HG03159 (cell line): Measurements from ENCODE around the gene DEXI.

Experiments used
- ATAC-seq: cut with Tn5 transposase; IDR thresholded peaks from one replicate; pipeline ENCODE4 v1.9.1; 2021; ENCODE audit warnings: mild to moderate bottlenecking, moderate library complexity; ENCODE audit not compliant: unreplicated experiment

Gene DEXI

DNA sequence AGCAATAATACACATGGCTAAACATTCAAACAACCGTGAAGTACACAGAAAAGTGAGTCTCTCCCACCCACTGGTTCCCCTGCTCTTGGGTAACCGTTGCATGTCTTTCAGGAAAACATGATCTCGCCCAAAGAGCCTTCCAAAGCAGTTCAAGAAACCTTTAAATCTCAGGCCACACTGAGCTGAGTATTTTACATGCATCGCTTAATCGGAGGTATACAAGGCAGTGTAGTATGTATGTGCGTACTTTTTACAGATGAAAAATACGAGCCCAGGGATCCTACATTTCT is 741 bp upstream of the DEXI start:
- no peak for ATAC-seq

- ATAC-seq = peak; percentile 5
Observed at GRCh38 chr16:10941935-10942351, 325 bp downstream of the DEXI start.

- ATAC-seq = no peak
Observed at GRCh38 chr16:10941127-10941933, 938 bp downstream of the DEXI start.

DNA sequence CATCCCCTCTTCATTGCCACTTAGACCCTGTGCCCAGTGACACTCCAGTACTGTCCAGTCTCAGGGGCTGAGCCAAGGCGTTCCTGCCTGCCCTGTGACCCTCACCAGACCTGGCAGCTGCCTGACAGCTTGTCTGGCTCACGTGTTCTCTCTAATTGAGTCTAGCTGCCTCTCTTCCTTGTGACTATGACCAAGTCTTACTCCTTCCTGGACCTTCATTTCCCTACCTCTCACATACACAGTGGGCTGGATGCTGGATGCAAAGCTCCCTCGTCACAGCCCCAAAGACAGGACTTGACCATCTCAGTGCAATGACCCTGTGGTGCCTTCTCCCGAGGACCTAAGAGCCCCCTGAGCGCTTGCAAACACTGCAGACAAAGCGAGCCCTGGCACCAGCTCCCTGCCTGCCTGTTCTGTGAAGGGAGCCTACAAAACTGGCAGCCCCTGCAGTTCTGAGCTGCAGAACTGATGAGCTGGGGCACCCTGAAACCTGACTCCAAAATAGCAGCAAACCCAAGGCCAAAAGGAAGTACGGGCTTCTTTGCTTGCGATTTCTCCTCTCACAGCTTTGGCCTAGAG is 1.7 kb downstream of the DEXI start:
- no peak for ATAC-seq

DNA sequence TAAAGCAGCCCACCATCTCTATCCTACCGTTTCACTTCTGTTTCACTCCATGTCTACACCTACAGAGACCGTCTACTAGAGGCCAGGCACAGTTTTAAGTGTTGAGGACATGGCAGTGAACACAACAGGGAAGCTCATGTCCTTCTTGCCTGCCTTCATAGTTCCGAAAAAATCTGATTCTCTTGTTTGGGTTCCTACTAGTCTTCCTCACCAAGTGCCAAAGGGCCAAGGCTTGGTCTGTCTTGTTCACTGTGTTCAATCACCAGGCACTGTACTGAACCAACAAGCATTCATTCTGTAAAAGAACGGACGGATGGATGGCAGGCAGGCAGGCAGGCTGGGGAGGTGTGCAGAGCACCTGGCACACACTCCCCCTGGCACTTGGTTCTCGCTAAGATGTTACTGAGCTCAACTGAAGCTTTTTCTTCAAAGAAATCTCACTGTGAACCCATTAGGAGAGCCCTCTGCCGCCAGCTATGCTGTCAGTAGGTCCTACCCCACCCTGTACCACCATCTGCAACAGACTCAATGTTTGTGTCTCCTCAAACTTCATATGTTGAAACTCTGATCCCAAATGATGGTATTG is 2.5 kb downstream of the DEXI start:
- no peak for ATAC-seq

DNA sequence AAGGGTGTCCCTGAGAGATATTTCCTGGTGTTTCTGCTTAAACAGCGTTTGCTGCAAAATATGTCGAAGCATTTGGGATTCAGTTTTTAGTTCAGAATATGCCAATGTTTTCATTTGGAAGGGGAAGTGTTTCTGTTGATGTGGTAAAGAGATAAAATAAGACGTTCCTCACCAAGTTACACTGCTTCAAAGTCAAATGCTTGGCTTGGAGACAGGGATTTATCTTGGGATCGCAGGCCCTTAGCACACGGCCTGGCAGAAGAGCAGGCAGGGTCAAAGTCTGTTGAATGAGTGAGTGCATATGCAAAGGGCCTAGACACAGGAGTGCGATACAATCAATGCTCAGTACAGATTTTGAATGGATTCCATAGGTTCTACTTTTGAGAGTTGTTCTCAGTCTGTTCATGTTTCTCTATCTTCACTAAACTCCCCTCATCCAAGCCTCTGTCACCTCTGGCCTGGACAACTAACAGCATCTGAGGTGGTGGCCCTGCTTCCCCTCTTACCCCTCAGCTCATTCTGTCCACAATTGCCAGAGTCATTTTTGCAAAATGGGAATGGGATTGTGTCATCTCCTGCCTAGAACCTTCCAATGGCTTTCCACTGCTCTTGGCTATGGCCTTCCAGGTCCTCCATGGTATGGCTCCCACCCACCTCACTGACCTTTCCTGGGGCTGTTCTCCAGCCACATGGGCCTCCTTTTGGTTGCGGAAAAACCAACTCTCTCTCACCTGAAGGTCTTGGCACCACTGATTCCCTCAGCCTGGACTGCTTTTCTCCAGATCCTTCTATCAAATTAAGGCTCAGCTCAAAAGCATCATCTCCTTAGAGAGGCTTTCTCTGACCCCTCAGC is 3.2 kb downstream of the DEXI start:
- ATAC-seq = no peak

- no peak for ATAC-seq
Observed at GRCh38 chr16:10938321-10938720, 3.9 kb downstream of the DEXI start.

DNA sequence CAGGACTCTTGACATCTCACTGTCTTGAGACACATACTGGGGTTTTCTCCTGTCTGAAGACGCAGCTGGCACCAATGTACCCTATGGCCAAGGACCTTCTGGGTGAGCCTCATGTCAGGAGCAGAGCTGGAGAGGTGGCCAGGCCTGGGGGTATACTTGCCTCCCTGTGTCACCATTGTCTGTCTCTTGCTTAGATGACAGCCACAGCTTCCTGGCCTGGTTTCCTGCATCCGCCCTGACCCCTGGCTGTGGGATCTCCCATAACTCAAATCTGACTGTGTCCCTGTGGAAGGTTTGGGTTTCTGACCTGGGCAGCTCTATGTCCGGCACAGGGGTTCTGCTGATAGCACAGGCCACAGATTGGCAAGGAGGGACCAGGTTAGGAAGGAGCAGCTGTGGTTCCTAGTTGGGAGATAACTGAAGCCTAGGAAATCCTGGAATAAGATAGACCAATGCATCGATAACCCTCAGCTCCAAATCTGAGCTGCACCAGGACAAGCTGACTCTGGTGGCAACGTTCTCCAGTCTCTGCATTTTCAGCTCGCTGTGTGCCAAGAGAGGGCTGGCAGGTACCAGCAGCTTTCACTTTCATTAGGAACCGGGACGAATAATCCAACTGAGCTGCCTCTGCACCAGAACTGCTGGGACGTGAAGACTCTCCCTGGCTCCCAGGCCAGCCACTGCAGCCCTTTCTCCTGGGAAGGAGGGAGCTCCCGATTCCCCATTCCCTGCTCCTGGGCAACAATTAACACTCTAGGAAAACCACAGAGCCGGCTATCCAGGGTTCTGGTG is 5.0 kb downstream of the DEXI start:
- ATAC-seq = no peak

- no peak for ATAC-seq
Observed at GRCh38 chr16:10936272-10936984, 5.8 kb downstream of the DEXI start.

- no peak for ATAC-seq
Observed at GRCh38 chr16:10935226-10935915, 6.9 kb downstream of the DEXI start.

DNA sequence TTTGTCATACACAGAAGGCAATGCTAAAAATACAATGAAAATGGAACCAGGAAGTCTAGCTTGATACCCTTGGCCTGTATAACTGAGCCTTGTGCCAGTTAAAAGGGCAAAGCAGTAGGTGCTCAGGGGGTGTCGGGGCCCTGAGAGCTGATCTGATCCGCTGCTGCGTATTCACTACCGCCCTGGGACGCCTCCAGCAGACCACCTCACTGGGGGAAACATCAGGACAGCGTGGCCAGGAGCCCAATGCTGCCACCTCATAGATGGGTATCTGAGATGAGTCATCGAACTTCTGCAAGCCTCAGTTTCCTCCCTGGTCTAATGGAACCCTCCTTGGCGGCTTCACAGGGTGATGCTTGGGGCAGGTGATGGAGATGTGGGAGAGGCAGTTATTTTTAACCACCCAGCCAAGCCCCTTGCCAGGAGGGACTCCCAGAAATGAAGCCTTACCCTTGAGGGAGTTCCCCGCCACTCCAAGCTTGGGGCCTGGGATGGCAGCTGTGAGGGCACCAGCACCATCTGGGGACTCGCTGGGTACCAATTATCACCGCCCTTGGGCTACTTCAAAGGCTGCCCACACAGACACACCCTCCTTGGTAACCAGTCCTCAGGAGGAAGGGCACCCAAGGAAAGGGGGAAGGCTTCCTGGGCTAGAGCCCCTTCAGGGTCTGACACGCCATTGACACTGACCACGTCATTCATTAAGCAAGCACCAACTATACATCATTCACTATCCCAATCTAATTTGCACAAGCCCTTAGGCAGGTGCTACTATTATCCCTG is 7.8 kb downstream of the DEXI start:
- ATAC-seq = no peak

GRCh38 chr16:10933865-10934264 is 8.4 kb downstream of the DEXI start:
- no peak for ATAC-seq

GRCh38 chr16:10932959-10933710 is 9.1 kb downstream of the DEXI start:
- no peak for ATAC-seq

DNA sequence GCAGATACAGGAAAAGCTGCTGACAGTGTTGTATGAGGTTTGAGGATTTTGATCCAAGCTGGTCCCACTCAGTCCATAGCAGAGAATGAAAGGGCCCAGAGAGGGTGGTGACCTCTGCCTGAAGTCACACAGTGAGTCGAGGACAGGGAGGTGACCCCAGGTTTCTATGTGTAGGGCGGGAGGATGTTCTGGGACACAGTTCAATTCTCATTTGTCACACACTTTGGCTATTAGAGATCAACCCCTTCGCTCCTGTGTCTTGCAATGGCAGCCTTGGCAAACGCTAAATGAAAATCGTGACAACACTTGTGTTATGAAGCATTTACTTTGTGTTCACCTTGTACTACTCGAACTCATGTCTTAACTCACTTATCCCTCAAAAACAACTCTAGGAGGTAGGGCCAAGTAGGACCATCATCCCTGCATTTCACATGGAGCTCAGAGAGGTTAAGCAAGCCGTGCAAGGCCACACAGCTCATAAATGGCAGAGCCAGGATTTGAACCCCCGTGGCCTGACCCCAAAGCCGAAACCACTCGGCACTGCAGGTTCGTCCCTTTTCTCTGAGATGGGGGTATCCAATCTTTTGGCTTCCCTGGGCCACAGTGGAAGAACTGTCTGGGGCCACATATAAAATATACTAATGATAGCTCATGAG is 10.2 kb downstream of the DEXI start:
- no peak for ATAC-seq

- no peak for ATAC-seq
Observed at GRCh38 chr16:10931134-10931533, 11.1 kb downstream of the DEXI start.

DNA sequence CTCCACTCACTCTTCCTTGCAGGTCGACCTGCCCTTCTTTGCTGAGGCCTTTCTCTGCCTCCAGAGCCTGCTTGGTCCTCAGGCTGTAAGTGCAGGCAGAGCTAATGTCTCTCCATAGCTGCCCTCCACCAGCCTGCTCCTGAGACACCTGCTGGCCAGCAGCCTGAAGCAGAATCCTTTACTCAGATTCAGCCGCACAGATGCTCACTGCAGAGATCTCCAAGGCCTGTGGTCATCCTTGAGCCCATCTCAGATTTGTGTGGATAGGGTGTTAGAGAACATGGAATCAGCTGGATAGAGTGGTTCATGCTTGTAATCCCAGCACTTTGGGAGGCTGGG is 11.5 kb downstream of the DEXI start:
- no peak for ATAC-seq

- no peak for ATAC-seq
Observed at GRCh38 chr16:10929853-10930754, 12.2 kb downstream of the DEXI start.
